ENCODE results near the gene ELMOD3. TPM values are rescaled to one million over a fixed set of nuclear protein-coding genes. Genes with fewer than 3 reads are reported as not detected.
A peak's percentile ranks its signal among the peaks of the same experiment; 100 is the strongest.

ELMOD3 gene
- total and polyA plus RNA-seq, 12 donors = 7.3 to 23.8 (median 9.3) TPM

DNA sequence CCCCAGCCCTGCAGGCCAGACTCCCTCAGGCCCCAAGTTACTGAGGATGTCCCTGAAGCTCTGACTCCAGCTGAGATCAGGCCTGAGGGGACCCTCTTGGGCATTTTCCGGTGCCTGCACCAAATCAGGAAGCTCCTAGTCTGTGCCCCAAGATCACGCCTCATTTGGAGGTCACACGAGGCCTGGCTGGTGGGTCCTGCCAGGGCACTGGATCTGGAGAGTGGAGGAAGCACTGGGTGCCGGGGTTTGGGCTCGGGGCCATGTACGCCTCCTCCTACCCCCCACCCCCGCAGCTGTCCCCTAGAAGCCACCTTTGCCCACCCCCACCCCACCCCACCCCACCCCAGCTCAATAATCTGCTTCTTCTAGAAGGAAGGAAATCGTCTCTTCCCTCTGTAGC is 80.1 kb downstream of the ELMOD3 start:
- DNase-seq (no peak), ATAC-seq (no peak)
- no peaks in the 10 kb centered on the region for H3K27me3 ChIP-seq
- intact Hi-C loops (cut with DNase I) = loop anchor here in 6 of 10 donors (5.0 kb wide), 2 partner anchors 68 to 103 kb away; partner anchors contain the start of gene MAT2A (in 4 of the 6)
- no peaks in the 10 kb centered on the region for H3K36me3 ChIP-seq
- 81% methylated on average over 7 to 8 of the region's 8 CpGs for WGBS, 2 donors
- no peaks in the 10 kb centered on the region for H3K9me3 ChIP-seq
- H3K4me1 ChIP-seq = peaks cover 19 to 63% (median 46%) of the 10 kb centered on the region in 9 donors
- TF ChIP-seq, protein P1, sequence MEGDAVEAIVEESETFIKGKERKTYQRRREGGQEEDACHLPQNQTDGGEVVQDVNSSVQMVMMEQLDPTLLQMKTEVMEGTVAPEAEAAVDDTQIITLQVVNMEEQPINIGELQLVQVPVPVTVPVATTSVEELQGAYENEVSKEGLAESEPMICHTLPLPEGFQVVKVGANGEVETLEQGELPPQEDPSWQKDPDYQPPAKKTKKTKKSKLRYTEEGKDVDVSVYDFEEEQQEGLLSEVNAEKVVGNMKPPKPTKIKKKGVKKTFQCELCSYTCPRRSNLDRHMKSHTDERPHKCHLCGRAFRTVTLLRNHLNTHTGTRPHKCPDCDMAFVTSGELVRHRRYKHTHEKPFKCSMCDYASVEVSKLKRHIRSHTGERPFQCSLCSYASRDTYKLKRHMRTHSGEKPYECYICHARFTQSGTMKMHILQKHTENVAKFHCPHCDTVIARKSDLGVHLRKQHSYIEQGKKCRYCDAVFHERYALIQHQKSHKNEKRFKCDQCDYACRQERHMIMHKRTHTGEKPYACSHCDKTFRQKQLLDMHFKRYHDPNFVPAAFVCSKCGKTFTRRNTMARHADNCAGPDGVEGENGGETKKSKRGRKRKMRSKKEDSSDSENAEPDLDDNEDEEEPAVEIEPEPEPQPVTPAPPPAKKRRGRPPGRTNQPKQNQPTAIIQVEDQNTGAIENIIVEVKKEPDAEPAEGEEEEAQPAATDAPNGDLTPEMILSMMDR (IDR thresholded peaks at IDR 0.05) = no peak
- peak overlapping the region in 9 of 10 donors; percentile 18 to 93 (median 58) for H3K27ac ChIP-seq
- H3K4me3 ChIP-seq = no peak overlapping the region

DNA sequence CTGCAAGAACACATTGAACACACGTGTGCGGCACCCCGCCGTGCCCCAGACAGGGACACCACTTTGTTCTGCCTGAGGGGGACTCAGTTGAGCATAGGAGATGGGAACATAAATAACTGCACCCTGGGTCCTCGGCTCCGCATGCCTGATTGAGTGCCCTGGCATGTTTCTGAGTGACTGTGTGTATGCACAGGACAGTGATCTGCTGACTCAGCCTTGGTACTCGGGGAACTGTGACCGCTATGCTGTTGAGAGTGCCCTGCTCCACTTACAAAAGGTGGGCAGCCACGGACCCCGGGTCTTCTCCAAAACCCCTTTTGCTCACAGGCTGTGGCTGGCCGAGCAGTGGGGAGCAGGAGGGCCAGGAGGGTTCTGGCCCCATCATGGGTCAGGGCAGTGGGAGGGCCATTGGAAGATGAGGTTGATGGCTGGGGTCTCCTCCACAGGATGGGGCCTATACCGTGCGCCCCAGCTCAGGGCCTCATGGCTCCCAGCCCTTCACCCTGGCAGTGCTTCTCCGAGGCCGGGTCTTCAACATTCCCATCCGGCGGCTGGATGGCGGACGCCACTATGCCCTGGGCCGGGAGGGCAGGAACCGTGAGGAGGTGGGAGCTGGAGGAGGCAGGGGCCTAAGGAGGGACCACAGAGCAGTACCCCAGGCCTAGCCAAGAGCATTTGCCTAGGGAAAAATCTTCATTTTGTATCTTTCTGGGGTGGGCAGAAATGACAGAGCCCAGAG is 80.8 kb downstream of the ELMOD3 start:
- 87 to 89% methylated on average over 21 of the region's 21 CpGs for WGBS, 2 donors
- Histone ChIP-seq H3K4me3 (no peak overlapping the region), H3K4me1 (peaks cover 19 to 63% (median 46%) of the 10 kb centered on the region in 9 donors), H3K27ac (peak overlapping the region in 9 of 10 donors; percentile 1 to 93 (median 52)), H3K36me3 (no peaks in the 10 kb centered on the region), H3K27me3 (no peaks in the 10 kb centered on the region), H3K9me3 (no peaks in the 10 kb centered on the region)
- intact Hi-C loops (cut with DNase I) = loop anchor here in 5 of 10 donors (5.0 kb wide), 2 partner anchors 67 to 102 kb away; partner anchors contain the start of gene MAT2A (in 4 of the 5)
- DNase-seq (no peak), ATAC-seq (no peak)
- TF ChIP-seq, protein P1 (IDR thresholded peaks at IDR 0.05) = no peak

DNA sequence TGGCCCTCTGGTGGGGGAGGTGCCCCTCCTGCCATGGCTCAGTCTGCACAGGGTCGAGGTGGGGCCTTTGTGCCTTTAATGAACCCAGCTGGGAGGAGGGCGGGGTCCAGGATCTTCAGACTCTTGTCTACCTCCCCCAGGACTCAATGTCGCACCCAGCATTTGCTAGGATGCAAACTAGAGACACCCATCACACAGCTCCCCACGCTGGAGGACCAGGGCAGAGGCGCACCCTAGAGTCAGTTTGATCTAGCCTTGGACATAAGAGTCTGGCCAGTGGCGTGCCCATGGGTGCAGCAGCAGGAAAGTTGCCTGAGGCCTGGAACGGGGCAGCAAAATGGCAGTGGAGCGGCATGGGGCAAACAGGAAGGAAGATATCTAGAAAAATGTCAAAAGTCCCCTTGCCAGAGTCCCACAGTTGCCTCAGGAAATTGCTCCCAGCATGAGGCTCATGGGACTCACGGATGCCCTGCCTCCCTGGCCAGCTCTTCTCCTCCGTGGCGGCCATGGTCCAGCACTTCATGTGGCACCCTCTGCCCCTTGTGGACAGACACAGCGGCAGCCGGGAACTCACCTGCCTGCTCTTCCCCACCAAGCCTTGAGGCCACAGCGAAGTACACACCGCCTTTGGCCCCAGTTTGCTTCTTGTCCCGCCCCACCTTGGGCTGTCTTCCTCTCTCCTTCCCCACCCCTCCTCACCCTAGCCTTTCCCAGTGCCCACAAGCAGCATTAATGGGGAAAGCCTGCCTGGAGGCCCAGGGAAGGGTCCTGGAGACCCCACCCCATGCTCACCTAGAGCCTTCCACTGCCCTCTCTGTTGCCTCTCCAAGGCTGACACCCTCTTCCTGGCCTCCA is 81.6 kb downstream of the ELMOD3 start:
- 93 to 97% methylated on average over 16 of the region's 16 CpGs for WGBS, 2 donors
- Histone ChIP-seq H3K4me1 (peaks cover 19 to 63% (median 46%) of the 10 kb centered on the region in 9 donors), H3K4me3 (no peak overlapping the region), H3K27ac (peak overlapping the region in 9 of 10 donors; percentile 93 to 98 (median 94)), H3K36me3 (no peaks in the 10 kb centered on the region), H3K27me3 (no peaks in the 10 kb centered on the region), H3K9me3 (no peaks in the 10 kb centered on the region)
- intact Hi-C loops (cut with DNase I) = loop anchor here in 6 of 10 donors (2.0 to 5.0 kb wide), 3 partner anchors 66 to 103 kb away; partner anchors contain the start of gene MAT2A (in 6 of the 6)
- TF ChIP-seq, protein P1 (IDR thresholded peaks at IDR 0.05) = no peak
- ATAC-seq (no peak), DNase-seq (no peak)
